DMS79 treated with DMSO at 0.1 percent for 48 hours (cell line): Measurements from ENCODE around the gene CHMP4B.
A peak's percentile ranks its signal among the peaks of the same experiment; 100 is the strongest.

ENCODE experiments used
- DNase-seq: peaks from one replicate; lab custom pipeline; 2025; lab: John Stamatoyannopoulos, UW

The CHMP4B gene

GRCh38 chr20:33820362-33820761 is 9.2 kb downstream of the CHMP4B start:
- DNase-seq: no peak

- no peak for DNase-seq
Observed at GRCh38 chr20:33821270-33821836, 10.2 kb downstream of the CHMP4B start.

- no peak for DNase-seq
Observed at GRCh38 chr20:33822423-33822822, 11.3 kb downstream of the CHMP4B start.

GRCh38 chr20:33822991-33823390 is 11.8 kb downstream of the CHMP4B start:
- no peak for DNase-seq

- no peak for DNase-seq
Observed at GRCh38 chr20:33824852-33825251, 13.7 kb downstream of the CHMP4B start.

- no peak for DNase-seq
Observed at GRCh38 chr20:33825340-33826269, 14.5 kb downstream of the CHMP4B start.

- DNase-seq: no peak
Observed at GRCh38 chr20:33826270-33826897, 15.2 kb downstream of the CHMP4B start.

GRCh38 chr20:33827109-33827508 is 16.0 kb downstream of the CHMP4B start:
- DNase-seq: no peak

- no peak for DNase-seq
Observed at GRCh38 chr20:33827634-33828325, 16.6 kb downstream of the CHMP4B start.

GRCh38 chr20:33828326-33828844 is 17.2 kb downstream of the CHMP4B start:
- no peak for DNase-seq

GRCh38 chr20:33828967-33829560 is 17.9 kb downstream of the CHMP4B start:
- DNase-seq: no peak

- no peak for DNase-seq
Observed at GRCh38 chr20:33829636-33830035, 18.5 kb downstream of the CHMP4B start.

GRCh38 chr20:33830371-33830770 is 19.2 kb downstream of the CHMP4B start:
- no peak for DNase-seq

- DNase-seq: no peak
Observed at GRCh38 chr20:33832103-33832804, 21.1 kb downstream of the CHMP4B start.

GRCh38 chr20:33833333-33833732 is 22.2 kb downstream of the CHMP4B start:
- DNase-seq: no peak

- no peak for DNase-seq
Observed at GRCh38 chr20:33835615-33836172, 24.5 kb downstream of the CHMP4B start.

GRCh38 chr20:33836277-33836676 is 25.1 kb downstream of the CHMP4B start:
- peak; percentile 53 for DNase-seq

- DNase-seq: no peak
Observed at GRCh38 chr20:33837096-33837830, 26.1 kb downstream of the CHMP4B start.

GRCh38 chr20:33838035-33838864 is 27.1 kb downstream of the CHMP4B start:
- DNase-seq: no peak
